ENCODE measurements around the gene GPRC6A.

GPRC6A gene

GRCh38 chr6:116762235-116762634 lies 66.6 kb downstream of the GPRC6A start:
- ATAC-seq (no peak), DNase-seq (ENCODE audit: low spot score in 2 of 2) (no peak)
- Mint-ChIP-seq H3K4me3 (no peak overlapping the region), H3K9me3 (no peaks in the 10 kb centered on the region), H3K27ac (no peak overlapping the region), H3K4me1 (peaks cover 12% of the 10 kb centered on the region), H3K36me3 (no peaks in the 10 kb centered on the region)

- Mint-ChIP-seq H3K9me3 (no peaks in the 10 kb centered on the region), H3K4me1 (peaks cover 12% of the 10 kb centered on the region), H3K4me3 (no peak overlapping the region), H3K27ac (no peak overlapping the region), H3K36me3 (no peaks in the 10 kb centered on the region)
- DNase-seq (ENCODE audit: low spot score in 2 of 2): no peak
- no peak for ATAC-seq
Measured at GRCh38 chr6:116761779-116762178, 67.1 kb downstream of the GPRC6A start.

GRCh38 chr6:116745176-116745575 lies 83.7 kb downstream of the GPRC6A start:
- Mint-ChIP-seq H3K36me3 (no peaks in the 10 kb centered on the region), H3K4me3 (no peak overlapping the region), H3K27ac (no peak overlapping the region), H3K4me1 (no peaks in the 10 kb centered on the region), H3K9me3 (peaks cover 8% of the 10 kb centered on the region)
- ATAC-seq: no peak
- DNase-seq (ENCODE audit: low spot score in 2 of 2): no peak
